Endodermal cell (in vitro differentiated cells): ENCODE results near the gene ADI1. TPM values are rescaled to one million over a fixed set of nuclear protein-coding genes. Genes with fewer than 3 reads are reported as not detected.

Experiments
- DNase-seq: peaks from one replicate; pipeline ENCODE4 v3.0.0-alpha.2; 2017
- H3K27ac ChIP-seq: 2 replicates; pipeline ENCODE4 v1.5.1; 2013; ENCODE audit warnings: mild to moderate bottlenecking, low read depth, low read length, moderate library complexity
- H3K27me3 ChIP-seq: 2 replicates; pipeline ENCODE4 v1.6.1; 2013; ENCODE audit warnings: mild to moderate bottlenecking, low read length, moderate library complexity; ENCODE audit not compliant: insufficient read depth, control insufficient read depth, poor library complexity, severe bottlenecking
- H3K36me3 ChIP-seq: 2 replicates; pipeline ENCODE4 v1.7.0; 2013; ENCODE audit warnings: mild to moderate bottlenecking, low read length, moderate library complexity; ENCODE audit not compliant: control insufficient read depth, insufficient read depth
- H3K4me1 ChIP-seq: one replicate; pipeline ENCODE4 v1.7.0; 2013; ENCODE audit warnings: low read length; ENCODE audit not compliant: control insufficient read depth, insufficient read depth
- H3K4me3 ChIP-seq: 2 replicates; pipeline ENCODE4 v1.5.1; 2013; ENCODE audit warnings: mild to moderate bottlenecking, low read length, moderate library complexity
- H3K9ac ChIP-seq: 2 replicates; pipeline ENCODE4 v1.6.1; 2013; ENCODE audit warnings: mild to moderate bottlenecking, low read length, moderate library complexity; ENCODE audit not compliant: poor library complexity, severe bottlenecking; ENCODE audit errors: extremely low read depth
- H3K9me3 ChIP-seq: 2 replicates; pipeline ENCODE4 v1.6.1; 2013; ENCODE audit warnings: mild to moderate bottlenecking, low read length, moderate library complexity; ENCODE audit not compliant: control insufficient read depth
- H3K27ac Mint-ChIP-seq: 2 replicates; pipeline ENCODE4 v1.8.0; 2020; ENCODE audit warnings: mixed read lengths
- H3K27me3 Mint-ChIP-seq: 2 replicates; pipeline ENCODE4 v1.8.0; 2021; ENCODE audit warnings: mild to moderate bottlenecking, mixed read lengths; ENCODE audit not compliant: insufficient read depth
- H3K36me3 Mint-ChIP-seq: 2 replicates; pipeline ENCODE4 v1.8.0; 2020; ENCODE audit warnings: low read depth, mixed read lengths
- H3K4me1 Mint-ChIP-seq: 2 replicates; pipeline ENCODE4 v1.8.0; 2020; ENCODE audit warnings: mixed read lengths
- H3K4me3 Mint-ChIP-seq: 2 replicates; pipeline ENCODE4 v1.8.0; 2020; ENCODE audit warnings: mild to moderate bottlenecking, moderate library complexity, mixed read lengths
- H3K9me3 Mint-ChIP-seq: 2 replicates; pipeline ENCODE4 v1.8.0; 2020; ENCODE audit warnings: mild to moderate bottlenecking, mixed read lengths
- CTCF ChIP-seq: fragments of 200-600 bp; sonication (generic); conservative IDR thresholded peaks from 2 replicates; pipeline ENCODE4 v1.5.0; 2021; ENCODE audit warnings: antibody characterized with exemption, mild to moderate bottlenecking
- WGBS, 2 experiments: methylation state at CpG; one replicate each; pipeline versions ENCODE4 v1.1.5 to v1.1.7; 2013; ENCODE audit warnings: missing lambda C conversion rate in 2 of 2, mixed read lengths in 1 of 2; ENCODE audit not compliant: insufficient coverage in 1 of 2, insufficient read length in 1 of 2; 5-methylcytosine and 5-hydroxymethylcytosine counted together
- total RNA-seq, 2 donors: library from RNA; stranded (reverse); fragmentation: NEBNext Ultra II Directional in 1 of 2; extraction: Animal tissue kit (Norgen Biotek cat#: 25700) in 1 of 2; gene quantifications; 2 replicates in 1 of 2; 3 replicates in 1 of 2; pipeline ENCODE4 v1.2.1, GENCODE V29; 2021

ADI1 gene
- total RNA-seq, 2 donors from 2014 or later = 27.1 to 40.1 TPM

GRCh38 chr2:3489764-3490115, 29.6 kb downstream of the ADI1 start:
- WGBS, 2 experiments = 96 to 97% methylated on average over 12 to 16 of the region's 16 CpGs
- no peak overlapping the region for H3K4me3 Mint-ChIP-seq
- Histone ChIP-seq H3K9ac (no peak overlapping the region), H3K4me3 (no peak overlapping the region), H3K36me3 (no peaks in the 10 kb centered on the region), H3K27me3 (no peaks in the 10 kb centered on the region), H3K9me3 (no peaks in the 10 kb centered on the region), H3K4me1 (no peaks in the 10 kb centered on the region), H3K27ac (no peak overlapping the region)
- H3K4me1 Mint-ChIP-seq = peaks cover 3% of the 10 kb centered on the region
- TF ChIP-seq CTCF = no peak
- no peak overlapping the region for H3K27ac Mint-ChIP-seq
- H3K36me3 Mint-ChIP-seq = peaks cover 10% of the 10 kb centered on the region
- H3K27me3 Mint-ChIP-seq = no peaks in the 10 kb centered on the region
- H3K9me3 Mint-ChIP-seq = peaks cover 11% of the 10 kb centered on the region
- peak; percentile 48 for DNase-seq

GRCh38 chr2:3488855-3489763, 30.2 kb downstream of the ADI1 start:
- no peak overlapping the region for H3K27ac ChIP-seq

GRCh38 chr2:3488061-3488531, 31.2 kb downstream of the ADI1 start:
- WGBS, 2 experiments = 91 to 92% methylated on average over 3 to 6 of the region's 6 CpGs
- no peak overlapping the region for H3K4me3 Mint-ChIP-seq

More at GRCh38 chr2:3488855-3489763, 30.2 kb downstream of the ADI1 start:
- no peaks in the 10 kb centered on the region for H3K4me1 ChIP-seq
- Mint-ChIP-seq H3K27ac (no peak overlapping the region), H3K36me3 (peaks cover 9% of the 10 kb centered on the region), H3K27me3 (no peaks in the 10 kb centered on the region), H3K9me3 (peaks cover 11% of the 10 kb centered on the region), H3K4me3 (no peak overlapping the region), H3K4me1 (peaks cover 3% of the 10 kb centered on the region)
- WGBS, 2 experiments = 88 to 89% methylated on average over 17 to 27 of the region's 27 CpGs
- no peaks in the 10 kb centered on the region for H3K36me3 ChIP-seq
- no peak overlapping the region for H3K9ac ChIP-seq
- no peaks in the 10 kb centered on the region for H3K9me3 ChIP-seq
- H3K4me3 ChIP-seq = no peak overlapping the region
- no peak for TF ChIP-seq CTCF
- DNase-seq = peak; percentile 56
- H3K27me3 ChIP-seq = no peaks in the 10 kb centered on the region

More at GRCh38 chr2:3488061-3488531, 31.2 kb downstream of the ADI1 start:
- no peak overlapping the region for H3K27ac Mint-ChIP-seq
- Histone ChIP-seq H3K27ac (no peak overlapping the region), H3K36me3 (no peaks in the 10 kb centered on the region), H3K9ac (no peak overlapping the region), H3K9me3 (no peaks in the 10 kb centered on the region), H3K4me3 (no peak overlapping the region), H3K4me1 (no peaks in the 10 kb centered on the region), H3K27me3 (no peaks in the 10 kb centered on the region)
- H3K4me1 Mint-ChIP-seq = no peaks in the 10 kb centered on the region
- H3K27me3 Mint-ChIP-seq = no peaks in the 10 kb centered on the region
- TF ChIP-seq CTCF = no peak
- peaks cover 11% of the 10 kb centered on the region for H3K9me3 Mint-ChIP-seq
- no peak for DNase-seq
- peaks cover 9% of the 10 kb centered on the region for H3K36me3 Mint-ChIP-seq
